HG03469 (cell line): ENCODE data around the gene CELF2.

Source experiments
- ATAC-seq: cut with Tn5 transposase; IDR thresholded peaks from one replicate; pipeline ENCODE4 v1.9.1; 2021; ENCODE audit warnings: mild to moderate bottlenecking, moderate library complexity, moderate number of reproducible peaks; ENCODE audit not compliant: unreplicated experiment

CELF2 gene

GRCh38 chr10:11091517-11092102 is 73.9 kb downstream of the CELF2 start:
- peak; percentile 61 for ATAC-seq

DNA sequence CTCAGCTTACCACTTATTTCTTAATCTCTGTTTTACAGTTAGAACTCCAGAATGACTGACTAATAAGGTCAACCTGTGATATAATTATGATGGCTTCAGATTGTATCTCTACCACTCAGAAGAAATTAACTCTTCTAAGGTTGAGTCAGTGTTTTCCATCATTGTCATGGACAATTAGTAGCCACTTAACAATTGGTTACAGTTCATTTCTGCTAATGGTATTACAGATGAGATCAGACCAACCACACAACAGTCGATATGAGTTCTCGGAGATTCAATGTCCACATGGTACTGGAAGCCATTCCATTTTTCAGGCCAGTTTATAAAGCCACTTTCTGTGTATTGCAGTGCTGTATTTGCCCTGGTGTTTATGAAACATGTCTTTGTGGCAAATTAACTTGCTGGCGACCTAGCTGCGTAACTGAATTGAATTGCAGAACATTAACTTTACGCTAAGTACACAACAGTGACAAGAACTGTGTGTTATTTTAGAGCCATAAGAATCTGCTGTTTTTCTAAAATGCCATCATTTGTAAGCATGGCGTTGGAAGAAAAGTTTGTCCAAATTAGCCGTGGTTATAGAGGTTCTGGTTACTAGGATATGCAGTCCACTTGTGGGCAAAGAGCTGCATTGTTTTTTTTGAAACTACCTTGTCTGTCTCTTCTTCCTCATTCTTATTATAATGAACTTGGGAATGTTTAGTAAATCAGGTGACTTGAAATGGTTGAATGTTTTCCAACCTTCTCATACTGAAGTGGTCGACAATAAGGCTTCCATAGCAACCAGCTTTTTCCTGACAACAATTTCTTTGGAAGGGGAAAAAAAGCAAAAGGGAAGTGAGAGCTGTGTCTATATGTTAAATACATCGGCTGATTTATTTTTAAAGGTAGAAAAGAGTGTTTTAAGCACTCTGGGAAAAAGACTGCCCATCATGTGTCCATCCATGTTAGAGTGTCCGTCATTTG is 76.4 kb downstream of the CELF2 start:
- no peak for ATAC-seq

DNA sequence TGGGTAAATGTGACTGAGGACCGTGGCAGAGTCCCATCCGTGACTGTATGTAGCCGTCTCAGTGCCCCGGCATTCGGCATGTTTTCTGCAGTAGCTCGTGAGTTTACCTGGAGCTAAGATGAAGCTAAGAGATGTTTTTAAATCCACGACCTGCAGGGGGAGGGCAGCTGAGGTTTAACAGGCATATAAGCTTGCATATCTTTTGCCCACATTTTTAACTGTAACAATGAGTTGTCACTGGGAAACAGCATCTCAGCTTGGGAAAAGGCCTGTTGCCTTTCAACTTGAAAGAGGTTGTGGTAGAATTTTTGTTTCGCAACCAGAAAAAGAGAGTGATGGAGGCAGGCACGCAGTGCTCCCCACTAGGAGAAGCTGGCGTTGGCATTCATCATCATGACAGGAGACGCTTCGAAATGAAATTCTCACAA is 77.7 kb downstream of the CELF2 start:
- ATAC-seq = no peak

- ATAC-seq = no peak
Observed at GRCh38 chr10:11096422-11096821, 78.8 kb downstream of the CELF2 start.

DNA sequence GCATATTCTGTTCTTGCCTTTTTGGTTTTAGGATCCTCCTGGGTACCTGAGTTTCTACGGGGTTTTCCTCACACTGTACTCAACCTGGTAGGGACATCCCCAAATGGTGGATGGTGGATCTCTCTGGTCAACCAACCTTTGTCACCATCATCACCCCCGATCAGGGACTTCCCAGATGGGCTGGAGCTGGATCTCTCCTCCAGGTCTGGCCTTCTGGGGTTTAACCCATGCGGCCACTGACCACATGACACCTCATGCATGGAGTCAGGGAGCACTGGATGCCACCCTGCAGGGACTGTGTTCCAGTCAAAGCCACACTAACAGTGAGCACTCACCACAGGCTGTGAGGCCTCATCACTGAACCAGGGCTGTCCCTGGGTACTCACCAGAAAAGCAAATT is 80.0 kb downstream of the CELF2 start:
- ATAC-seq = peak; percentile 58

DNA sequence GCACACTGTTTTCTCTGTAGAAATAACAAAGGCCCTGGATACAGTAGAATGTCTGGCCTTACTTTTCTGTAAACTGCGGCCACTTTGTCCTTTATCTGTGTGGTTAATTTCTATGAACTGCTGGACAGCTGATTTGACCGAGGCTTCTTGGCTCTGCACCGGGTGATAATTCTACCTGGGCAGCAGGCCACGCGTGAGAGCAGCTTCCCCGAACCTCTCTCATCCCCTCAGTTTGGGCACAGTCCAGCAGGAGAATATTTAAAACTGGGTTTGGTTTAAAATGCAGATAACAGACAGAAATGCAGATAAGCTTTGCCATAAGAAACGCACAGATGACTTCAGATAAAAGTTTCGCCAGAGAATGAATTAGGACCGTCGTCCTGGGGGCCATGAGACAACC is 81.0 kb downstream of the CELF2 start:
- no peak for ATAC-seq

DNA sequence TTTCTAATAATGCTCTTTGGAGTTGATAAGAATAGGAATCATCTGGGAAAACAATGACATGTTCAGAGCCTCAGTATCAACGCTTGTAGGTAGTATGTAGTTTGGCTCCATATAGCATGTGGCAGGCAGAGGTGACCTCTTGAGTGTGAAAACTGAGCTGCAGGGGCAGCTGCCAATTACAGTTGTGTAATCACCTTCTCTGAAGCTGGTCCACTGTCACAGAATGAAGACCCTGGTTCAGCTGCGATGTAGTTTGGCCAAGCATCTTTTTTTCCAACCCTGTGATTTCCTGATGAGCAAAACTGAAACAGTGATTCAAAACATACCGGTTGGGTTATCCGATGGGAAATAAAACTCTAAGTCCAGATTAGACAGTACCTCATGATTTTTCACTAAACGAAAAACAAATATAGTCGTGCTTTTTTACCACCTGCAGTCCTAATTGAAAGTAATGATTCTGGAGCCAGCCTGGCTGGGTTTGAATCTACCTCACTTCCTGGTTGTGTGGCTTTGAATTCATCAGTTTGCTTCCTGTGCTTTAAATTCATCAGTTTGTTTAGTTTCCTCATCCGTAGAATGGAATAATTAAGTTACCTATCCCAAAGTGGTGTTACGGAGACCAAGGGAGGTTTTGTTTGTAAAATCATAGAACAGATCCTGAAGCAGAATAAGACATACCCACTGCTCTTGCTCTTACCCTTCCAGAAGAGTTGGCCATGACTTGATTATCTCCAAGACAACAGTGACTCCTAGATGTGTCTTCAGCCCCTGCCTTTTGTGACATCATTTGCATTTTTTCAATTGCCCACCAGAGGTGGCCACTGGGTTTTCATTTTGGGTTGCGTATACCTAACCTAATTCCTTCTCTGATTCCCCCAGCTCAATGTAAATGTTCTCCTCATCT is 87.4 kb downstream of the CELF2 start:
- ATAC-seq = no peak

GRCh38 chr10:11105676-11106004 is 88.0 kb downstream of the CELF2 start:
- no peak for ATAC-seq

DNA sequence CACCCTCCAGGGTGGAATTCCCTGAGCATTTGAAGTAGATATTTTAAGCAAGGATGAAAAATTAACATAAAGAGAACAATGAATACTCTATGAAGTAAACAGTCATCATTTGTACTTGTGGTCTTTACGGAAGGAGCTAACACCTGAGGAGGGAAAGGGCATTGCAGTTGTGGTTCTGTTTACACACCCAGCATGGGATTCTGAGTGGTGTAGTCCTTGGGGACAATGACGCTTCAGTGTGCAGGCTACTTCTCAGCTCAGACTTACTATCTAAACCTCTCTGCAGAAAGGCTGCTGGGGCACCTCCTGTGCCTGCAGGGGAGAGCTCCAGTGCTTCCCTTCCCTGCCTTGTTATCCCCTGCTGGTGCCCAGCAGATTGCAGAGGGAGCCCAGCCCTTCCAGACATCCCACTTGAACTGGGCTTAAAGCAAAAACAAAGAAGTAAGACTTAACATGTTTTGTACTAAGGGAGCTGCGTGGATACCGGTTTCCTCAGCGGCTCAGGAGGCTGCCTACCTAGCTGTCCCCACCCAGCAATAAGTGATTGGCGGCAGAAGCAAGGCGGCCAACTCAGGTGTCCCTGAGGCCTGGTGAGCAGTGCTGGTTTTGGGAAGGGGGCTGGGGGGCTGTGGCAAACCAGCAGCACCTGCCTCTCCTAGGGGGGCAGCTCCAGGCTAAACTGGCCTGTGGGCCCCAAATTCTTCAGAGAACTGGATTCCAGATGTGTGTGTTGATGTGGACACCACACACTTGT is 89.1 kb downstream of the CELF2 start:
- peak; percentile 65 for ATAC-seq

DNA sequence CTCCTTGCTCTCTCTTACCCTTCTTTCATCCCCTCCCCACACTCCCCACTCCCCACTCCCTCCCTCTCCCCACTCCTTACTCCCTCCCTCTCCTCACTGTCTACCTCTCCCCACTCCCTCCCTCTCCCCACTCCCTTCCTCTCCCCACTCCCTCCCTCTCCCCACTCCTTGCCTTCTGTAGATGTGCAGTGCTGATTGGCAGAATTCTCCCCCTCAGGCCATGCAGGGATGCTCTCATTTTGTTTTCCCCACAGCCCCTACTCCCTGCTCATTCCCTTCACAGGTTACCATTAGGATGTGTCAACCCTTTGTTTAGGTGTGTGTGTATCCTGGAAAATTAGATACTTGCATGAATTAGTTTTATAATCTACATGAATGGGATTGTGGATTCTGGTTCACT is 90.3 kb downstream of the CELF2 start:
- ATAC-seq = no peak

DNA sequence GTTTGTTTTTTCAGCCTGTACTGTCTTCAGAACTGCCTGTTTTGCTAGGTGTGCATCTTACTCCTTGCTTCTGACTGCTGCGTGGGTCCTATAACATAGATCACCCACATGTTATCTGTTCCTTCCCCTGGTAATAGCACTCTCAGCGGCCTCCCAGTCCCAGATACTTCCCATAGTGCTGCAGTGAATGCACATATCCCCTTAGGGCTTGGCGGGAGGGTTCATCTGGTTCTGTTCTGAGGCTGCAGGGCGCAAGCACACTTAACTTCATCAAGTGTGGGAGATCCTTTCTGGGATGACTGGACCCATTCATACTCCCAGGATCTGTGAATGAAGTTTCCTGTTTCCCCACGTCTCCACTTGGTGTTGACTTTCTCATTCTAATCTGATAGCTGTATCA is 90.7 kb downstream of the CELF2 start:
- ATAC-seq = no peak

GRCh38 chr10:11109590-11109989 is 91.9 kb downstream of the CELF2 start:
- ATAC-seq = no peak

GRCh38 chr10:11110539-11110938 is 92.9 kb downstream of the CELF2 start:
- no peak for ATAC-seq

GRCh38 chr10:11111490-11111889 is 93.8 kb downstream of the CELF2 start:
- no peak for ATAC-seq

GRCh38 chr10:11112718-11113117 is 95.0 kb downstream of the CELF2 start:
- ATAC-seq = no peak

- ATAC-seq = peak; percentile 52
Observed at GRCh38 chr10:11113156-11113555, 95.5 kb downstream of the CELF2 start.

- no peak for ATAC-seq
Observed at GRCh38 chr10:11114269-11114668, 96.6 kb downstream of the CELF2 start.

DNA sequence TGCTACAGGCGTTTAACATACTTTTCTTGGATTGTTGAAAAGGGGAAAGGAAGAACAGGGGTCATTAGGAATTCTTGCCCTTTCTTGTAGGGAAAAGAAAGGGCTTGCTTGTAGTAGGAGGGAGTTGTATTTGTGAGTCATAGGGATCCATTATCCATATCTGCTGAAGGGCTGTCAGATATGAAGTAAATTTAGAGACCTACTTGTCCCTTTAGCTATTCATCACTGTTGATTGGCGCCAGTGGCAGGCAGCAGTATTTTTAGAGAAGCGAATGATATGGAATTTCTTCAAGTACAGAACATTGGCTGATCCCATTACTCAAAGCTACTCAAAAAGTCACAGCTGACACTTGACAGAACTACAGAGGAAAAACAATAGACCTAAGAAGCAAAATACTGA is 97.7 kb downstream of the CELF2 start:
- no peak for ATAC-seq

- ATAC-seq = no peak
Observed at GRCh38 chr10:11116361-11116760, 98.7 kb downstream of the CELF2 start.

- no peak for ATAC-seq
Observed at GRCh38 chr10:11116817-11117216, 99.1 kb downstream of the CELF2 start.

GRCh38 chr10:11118686-11119085 is 101.0 kb downstream of the CELF2 start:
- no peak for ATAC-seq
